K562 (cell line): ENCODE data around the gene DCUN1D3. TPM values are rescaled to one million over a fixed set of nuclear protein-coding genes. Genes with fewer than 3 reads are reported as not detected.

Experiments used
- ATAC-seq: fragments of 200-7000 bp; cut with Tn5 transposase; 3 replicates; pipeline ENCODE4 v1.9.1; 2020; ENCODE audit warnings: moderate library complexity
- BruUV-seq: library from RNA; stranded (reverse); fragments of 400-500 nt; replicated peaks from 2 replicates; lab custom pipeline; 2021; lab: Mats Ljungman, UMichigan
- CTCF ChIA-PET: fragments of 300-600 bp; formaldehyde crosslinking; extraction: SDS; loops from one replicate; lab custom pipeline; 2021; ENCODE audit warnings: low intra/inter-chr PET ratio; lab: Yijun Ruan, JAX
- POLR2A ChIA-PET: fragments of 300-600, 350-650 bp; sonication (Branson Sonifier 250); formaldehyde crosslinking; extraction: SDS; loops from one replicate; lab custom pipeline; 2021; ENCODE audit warnings: antibody characterized with exemption, inconsistent platforms; lab: Yijun Ruan, JAX
- DNase-seq, 4 experiments: peaks; one replicate each; pipeline versions ENCODE4 v3.0.0 to v3.0.0-alpha.2; 2011 to 2018; ENCODE audit warnings: low spot score in 3 of 4, mixed read lengths in 3 of 4; ENCODE audit errors: extremely low read depth in 1 of 4
- FAIRE-seq: peaks from 2 replicates; lab custom pipeline; 2011; peaks lifted over from hg19 to GRCh38; lab: Jason Lieb, UNC
- H2AFZ ChIP-seq: 2 replicates; pipeline ENCODE4 v1.6.0; 2011; ENCODE audit warnings: low read depth, low read length, control low read depth, inconsistent platforms
- H3K27ac ChIP-seq: fragments of 200-600 bp; 3 replicates; pipeline ENCODE4 v1.8.0; 2011; ENCODE audit warnings: low read depth, mild to moderate bottlenecking, control low read depth, inconsistent platforms, low read length, moderate library complexity, mixed read lengths; ENCODE audit errors: extremely low read depth
- H3K27me3 ChIP-seq, 2 experiments: fragments of 300-600 bp in 1 of 2; 2 replicates in 1 of 2; 3 replicates in 1 of 2; pipeline versions ENCODE4 v1.6.0 to v1.8.0; 2011; ENCODE audit warnings: inconsistent platforms in 2 of 2, low read length in 2 of 2, mild to moderate bottlenecking in 1 of 2, mixed read lengths in 1 of 2, moderate library complexity in 1 of 2; ENCODE audit not compliant: control insufficient read depth in 2 of 2, insufficient read depth in 2 of 2
- H3K36me3 ChIP-seq: fragments of 300-600 bp; 3 replicates; pipeline ENCODE4 v1.8.0; 2011; ENCODE audit warnings: mild to moderate bottlenecking, low read length, inconsistent platforms; ENCODE audit not compliant: control insufficient read depth, insufficient read depth
- H3K4me1 ChIP-seq, 2 experiments: fragments of 200-600 bp in 1 of 2; replicated peaks in 1 of 2; 2 replicates in 1 of 2; 3 replicates in 1 of 2; pipeline versions ENCODE4 v1.5.1 to v1.8.0; 2011; ENCODE audit warnings: inconsistent platforms in 2 of 2, low read length in 2 of 2, mild to moderate bottlenecking in 1 of 2, mixed read lengths in 1 of 2, moderate library complexity in 1 of 2; ENCODE audit not compliant: control insufficient read depth in 2 of 2, insufficient read depth in 2 of 2
- H3K4me2 ChIP-seq: 2 replicates; pipeline ENCODE4 v1.6.1; 2011; ENCODE audit warnings: low read length, control low read depth, inconsistent platforms, mixed read lengths; ENCODE audit not compliant: insufficient read depth
- H3K4me3 ChIP-seq: fragments of 200-600 bp; sonication (generic), shearing (Covaris generic); 2 replicates; pipeline ENCODE4 v1.5.1; 2016; ENCODE audit warnings: control low read depth, inconsistent platforms
- H3K79me2 ChIP-seq: fragments of 200-600 bp; 3 replicates; pipeline ENCODE4 v1.8.0; 2011; ENCODE audit warnings: low read length, inconsistent platforms; ENCODE audit not compliant: control insufficient read depth, insufficient read depth
- H3K9ac ChIP-seq, 2 experiments: 2 replicates each; pipeline versions ENCODE4 v1.6.0 to v1.6.1; 2011; ENCODE audit warnings: low read depth in 2 of 2, low read length in 2 of 2, control low read depth in 1 of 2, inconsistent platforms in 1 of 2, mild to moderate bottlenecking in 1 of 2, mixed read lengths in 1 of 2; ENCODE audit not compliant: insufficient read depth in 1 of 2
- H3K9me1 ChIP-seq: one replicate; pipeline ENCODE4 v1.6.0; 2011; ENCODE audit warnings: inconsistent platforms, mild to moderate bottlenecking, low read length, moderate library complexity; ENCODE audit not compliant: control insufficient read depth, insufficient read depth
- H3K9me3 ChIP-seq: replicated peaks from 2 replicates; pipeline ENCODE4 v1.5.1; 2011; ENCODE audit warnings: low read depth, low read length, inconsistent platforms; ENCODE audit not compliant: control insufficient read depth, insufficient read depth
- H4K20me1 ChIP-seq: replicated peaks from 2 replicates; pipeline ENCODE4 v1.6.1; 2011; ENCODE audit warnings: low read length, inconsistent platforms, mixed read lengths; ENCODE audit not compliant: control insufficient read depth, insufficient read depth
- EGR1 ChIP-seq: fragments of 450-650 bp; conservative IDR thresholded peaks from 2 replicates; pipeline ENCODE4 v1.6.1; 2017; ENCODE audit warnings: mild to moderate bottlenecking
- ETS2 ChIP-seq: IDR thresholded peaks from 2 replicates; pipeline ENCODE4 v1.6.1; 2016; ENCODE audit warnings: borderline replicate concordance, missing genetic modification characterization, mild to moderate bottlenecking, moderate library complexity, missing compliant biosample characterization; ENCODE audit not compliant: poor library complexity, severe bottlenecking
- MYBL2 ChIP-seq, 2 experiments: fragments of 450-650 bp in 1 of 2; sonication (generic) in 1 of 2; formaldehyde crosslinking in 1 of 2; IDR thresholded peaks; 2 replicates each; pipeline versions ENCODE4 v1.6.1 to v1.8.1; 2017 to 2022; ENCODE audit warnings: borderline replicate concordance in 1 of 2, inconsistent platforms in 1 of 2, low read depth in 1 of 2, mild to moderate bottlenecking in 1 of 2, missing genetic modification reagents in 1 of 2, moderate library complexity in 1 of 2
- NCOR1 ChIP-seq: fragments of 450-650 bp; IDR thresholded peaks from 2 replicates; pipeline ENCODE4 v1.6.1; 2016; ENCODE audit warnings: mild to moderate bottlenecking, moderate library complexity
- PHF8 ChIP-seq: fragments of 200-600 bp; sonication (generic); IDR thresholded peaks from 2 replicates; pipeline ENCODE4 v1.6.1; 2012; ENCODE audit warnings: mixed run types, mild to moderate bottlenecking, inconsistent platforms, low read length, moderate library complexity, borderline replicate concordance
- PYGO2 ChIP-seq: fragments of 450-650 bp; IDR thresholded peaks from 2 replicates; pipeline ENCODE4 v1.6.1; 2016; ENCODE audit warnings: mild to moderate bottlenecking, missing genetic modification characterization, moderate library complexity, missing compliant biosample characterization
- RNF2 ChIP-seq: sonication (generic); IDR thresholded peaks from 2 replicates; pipeline ENCODE4 v1.6.1; 2016
- TEAD2 ChIP-seq: fragments of 450-650 bp; IDR thresholded peaks from 2 replicates; pipeline ENCODE4 v1.6.1; 2016; ENCODE audit warnings: missing genetic modification characterization, control low read depth, missing compliant biosample characterization
- ZC3H11A ChIP-seq: IDR thresholded peaks from 2 replicates; pipeline ENCODE4 v1.6.1; 2012; ENCODE audit warnings: low read depth, low read length, improper control_type of control experiment
- WGBS: fragments of 100-300 bp; shearing (Covaris generic); methylation state at CpG from one replicate; pipeline ENCODE4 v1.1.6; 2016; ENCODE audit warnings: low coverage, mixed read lengths; ENCODE audit not compliant: insufficient coverage; ENCODE audit errors: missing lambda C conversion rate; 5-methylcytosine and 5-hydroxymethylcytosine counted together
- in situ Hi-C: fragments of 300-500 bp; cut with MboI; formaldehyde crosslinking; loops from 4 replicates; pipeline ENCODE4 v1.15.0; 2018; ENCODE audit warnings: inconsistent platforms, mixed read lengths
- intact Hi-C: fragments of 100-400 bp; cut with micrococcal nuclease; formaldehyde crosslinking; loops from 2 replicates; pipeline ENCODE4 v1.14.2; 2022
- polyA plus RNA-seq, 8 experiments: library from polyadenylated mRNA; depleted of rRNA in 4 of 8; stranded (reverse) in 5 of 8; unstranded in 3 of 8; fragments of >200 nt; fragmentation: Nextera tagmentation in 2 of 8; fragmentation: Illumina TruSeq in 1 of 8; extraction: Ambion mirVana in 2 of 8; extraction: Trizol in 1 of 8; gene quantifications; 2 replicates each; pipeline versions ENCODE4 v1.2.1 to v1.2.3, GENCODE V29; 2011 to 2014; ENCODE audit warnings: inconsistent platforms in 1 of 8, missing spikeins in 1 of 8
- total RNA-seq, 7 experiments: library from RNA; depleted of rRNA in 6 of 7; stranded (reverse); fragments of >200 nt in 6 of 7; fragmentation: Illumina TruSeq in 2 of 7; extraction: Trizol in 2 of 7; gene quantifications; 2 replicates each; pipeline versions ENCODE4 v1.2.1 to v1.2.3, GENCODE V29; 2011 to 2021; ENCODE audit warnings: low replicate concordance in 1 of 7
- TF ChIP-seq, protein P1 (sequence below): fragments of 250-450 bp; sonication (Bioruptor Pico); IDR thresholded peaks from 2 replicates; pipeline ENCODE4 v1.8.0; 2021; ENCODE audit warnings: borderline replicate concordance, mild to moderate bottlenecking, moderate library complexity; ENCODE audit not compliant: poor library complexity, severe bottlenecking
- TF ChIP-seq, protein P2 (sequence below), 2 experiments: fragments of 150-350 bp in 1 of 2; IDR thresholded peaks; 2 replicates each; pipeline ENCODE4 v1.6.1; 2012 to 2016; ENCODE audit warnings: low read depth in 2 of 2, low read length in 2 of 2, mild to moderate bottlenecking in 1 of 2, moderate library complexity in 1 of 2

The DCUN1D3 gene
- total and polyA plus RNA-seq, 9 of the 15 experiments (the other 6 are each of a cell fraction or from before 2014, with no cell fraction given), result 1.0 to 4.7 (median 2.2) TPM

GRCh38 chr16:20821682-20822081 lies 78.5 kb downstream of the DCUN1D3 start:
- Histone ChIP-seq H3K9me1 (no peaks in the 10 kb centered on the region), H3K4me1 (peaks cover 0 to 12% of the 10 kb centered on the region in 2 experiments; a peak in 3 of 5 replicates), H3K4me3 (no peak overlapping the region), H3K27me3 (no peaks in the 10 kb centered on the region), H3K4me2 (no peak overlapping the region), H4K20me1 (no peaks in the 10 kb centered on the region), H3K27ac (no peak overlapping the region), H3K9ac (no peak overlapping the region), H3K36me3 (peaks cover 77% of the 10 kb centered on the region), H3K79me2 (no peaks in the 10 kb centered on the region), H3K9me3 (no peaks in the 10 kb centered on the region), H2AFZ (no peak overlapping the region)
- ATAC-seq, result no peak
- ChIA-PET POLR2A (no interaction called here), CTCF (no interaction called here)
- no peak for FAIRE-seq
- DNase-seq, result no peak
- intact Hi-C loops (no loop called here), in situ Hi-C loops (no loop called here)
- WGBS, result 77% methylated on average over 4 of the region's 4 CpGs
- no TSS peak for BruUV-seq
- no peak for TF ChIP-seq MYBL2 (IDR thresholded peaks at IDR 0.05; ENCODE audit: low read depth)
- TF ChIP-seq MYBL2 (CRISPR knock-in tag; IDR thresholded peaks at IDR 0.05; ENCODE audit: borderline replicate concordance), result no peak
- TF ChIP-seq NCOR1, result no peak
- no peak for TF ChIP-seq ETS2 (tag)
- no peak for TF ChIP-seq RNF2
- TF ChIP-seq, protein P1, sequence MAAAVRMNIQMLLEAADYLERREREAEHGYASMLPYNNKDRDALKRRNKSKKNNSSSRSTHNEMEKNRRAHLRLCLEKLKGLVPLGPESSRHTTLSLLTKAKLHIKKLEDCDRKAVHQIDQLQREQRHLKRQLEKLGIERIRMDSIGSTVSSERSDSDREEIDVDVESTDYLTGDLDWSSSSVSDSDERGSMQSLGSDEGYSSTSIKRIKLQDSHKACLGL (CRISPR knock-in tag), result no peak
- TF ChIP-seq TEAD2, result no peak
- TF ChIP-seq ZC3H11A, result no peak
- TF ChIP-seq EGR1, result no peak
- no peak for TF ChIP-seq PYGO2 (tag)
- TF ChIP-seq, protein P2, sequence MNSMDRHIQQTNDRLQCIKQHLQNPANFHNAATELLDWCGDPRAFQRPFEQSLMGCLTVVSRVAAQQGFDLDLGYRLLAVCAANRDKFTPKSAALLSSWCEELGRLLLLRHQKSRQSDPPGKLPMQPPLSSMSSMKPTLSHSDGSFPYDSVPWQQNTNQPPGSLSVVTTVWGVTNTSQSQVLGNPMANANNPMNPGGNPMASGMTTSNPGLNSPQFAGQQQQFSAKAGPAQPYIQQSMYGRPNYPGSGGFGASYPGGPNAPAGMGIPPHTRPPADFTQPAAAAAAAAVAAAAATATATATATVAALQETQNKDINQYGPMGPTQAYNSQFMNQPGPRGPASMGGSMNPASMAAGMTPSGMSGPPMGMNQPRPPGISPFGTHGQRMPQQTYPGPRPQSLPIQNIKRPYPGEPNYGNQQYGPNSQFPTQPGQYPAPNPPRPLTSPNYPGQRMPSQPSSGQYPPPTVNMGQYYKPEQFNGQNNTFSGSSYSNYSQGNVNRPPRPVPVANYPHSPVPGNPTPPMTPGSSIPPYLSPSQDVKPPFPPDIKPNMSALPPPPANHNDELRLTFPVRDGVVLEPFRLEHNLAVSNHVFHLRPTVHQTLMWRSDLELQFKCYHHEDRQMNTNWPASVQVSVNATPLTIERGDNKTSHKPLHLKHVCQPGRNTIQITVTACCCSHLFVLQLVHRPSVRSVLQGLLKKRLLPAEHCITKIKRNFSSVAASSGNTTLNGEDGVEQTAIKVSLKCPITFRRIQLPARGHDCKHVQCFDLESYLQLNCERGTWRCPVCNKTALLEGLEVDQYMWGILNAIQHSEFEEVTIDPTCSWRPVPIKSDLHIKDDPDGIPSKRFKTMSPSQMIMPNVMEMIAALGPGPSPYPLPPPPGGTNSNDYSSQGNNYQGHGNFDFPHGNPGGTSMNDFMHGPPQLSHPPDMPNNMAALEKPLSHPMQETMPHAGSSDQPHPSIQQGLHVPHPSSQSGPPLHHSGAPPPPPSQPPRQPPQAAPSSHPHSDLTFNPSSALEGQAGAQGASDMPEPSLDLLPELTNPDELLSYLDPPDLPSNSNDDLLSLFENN (IDR thresholded peaks at IDR 0.05; ENCODE audit: low read depth in 2 of 2, low read length in 2 of 2), result no peak
- no peak for TF ChIP-seq PHF8
